ENCODE data around the gene PLXNA1. TPM values are rescaled to one million over a fixed set of nuclear protein-coding genes. Genes with fewer than 3 reads are reported as not detected.

Gene PLXNA1
- total RNA-seq, 4 donors from 2014 or later: 20.8 to 56.7 (median 27.7) TPM

- WGBS, 2 donors (ENCODE audit: low coverage in 1 of 2): 97% methylated on average over 14 of the region's 14 CpGs; no CpG with 5 or more reads in 1 of the 2 donors
- H3K27ac ChIP-seq: no peak overlapping the region
- no peak overlapping the region for H3K4me3 ChIP-seq
- no peaks in the 10 kb centered on the region for H3K36me3 ChIP-seq
- TF ChIP-seq POLR2A (IDR thresholded peaks at IDR 0.05): no peak
- TF ChIP-seq POLR2AphosphoS5 (IDR thresholded peaks at IDR 0.05): no peak
- TF ChIP-seq, protein P1, sequence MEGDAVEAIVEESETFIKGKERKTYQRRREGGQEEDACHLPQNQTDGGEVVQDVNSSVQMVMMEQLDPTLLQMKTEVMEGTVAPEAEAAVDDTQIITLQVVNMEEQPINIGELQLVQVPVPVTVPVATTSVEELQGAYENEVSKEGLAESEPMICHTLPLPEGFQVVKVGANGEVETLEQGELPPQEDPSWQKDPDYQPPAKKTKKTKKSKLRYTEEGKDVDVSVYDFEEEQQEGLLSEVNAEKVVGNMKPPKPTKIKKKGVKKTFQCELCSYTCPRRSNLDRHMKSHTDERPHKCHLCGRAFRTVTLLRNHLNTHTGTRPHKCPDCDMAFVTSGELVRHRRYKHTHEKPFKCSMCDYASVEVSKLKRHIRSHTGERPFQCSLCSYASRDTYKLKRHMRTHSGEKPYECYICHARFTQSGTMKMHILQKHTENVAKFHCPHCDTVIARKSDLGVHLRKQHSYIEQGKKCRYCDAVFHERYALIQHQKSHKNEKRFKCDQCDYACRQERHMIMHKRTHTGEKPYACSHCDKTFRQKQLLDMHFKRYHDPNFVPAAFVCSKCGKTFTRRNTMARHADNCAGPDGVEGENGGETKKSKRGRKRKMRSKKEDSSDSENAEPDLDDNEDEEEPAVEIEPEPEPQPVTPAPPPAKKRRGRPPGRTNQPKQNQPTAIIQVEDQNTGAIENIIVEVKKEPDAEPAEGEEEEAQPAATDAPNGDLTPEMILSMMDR (IDR thresholded peaks at IDR 0.05): no peak
- TF ChIP-seq EP300 (IDR thresholded peaks at IDR 0.05; ENCODE audit: low read depth): no peak
- H3K27me3 ChIP-seq: no peaks in the 10 kb centered on the region
- H3K9me3 ChIP-seq: no peaks in the 10 kb centered on the region
- H3K4me1 ChIP-seq: peaks cover 0 to 10% (median 0%) of the 10 kb centered on the region in 4 donors
- intact Hi-C loops (cut with DNase I; ENCODE audit: low total_unique reads): no loop called here
- no peak for DNase-seq
- in situ Hi-C loops (cut with MboI; ENCODE audit: low pct_ligation_motif_present in 1 of 4, low pct_unique_long_range_greater_than_20kb in 1 of 4, low sequenced_read_pairs in 3 of 4): no loop called here
Measured at GRCh38 chr3:126957776-126958637, 24.9 kb upstream of the PLXNA1 start.

GRCh38 chr3:126958638-126959085 lies 24.3 kb upstream of the PLXNA1 start:
- 83 to 85% methylated on average over 1 to 10 of the region's 10 CpGs for WGBS, 2 donors (ENCODE audit: low coverage in 1 of 2)
- intact Hi-C loops (cut with DNase I; ENCODE audit: low total_unique reads): no loop called here
- no peak overlapping the region for H3K27ac ChIP-seq
- no peaks in the 10 kb centered on the region for H3K36me3 ChIP-seq
- DNase-seq: no peak
- H3K4me3 ChIP-seq: no peak overlapping the region
- in situ Hi-C loops (cut with MboI; ENCODE audit: low pct_ligation_motif_present in 1 of 4, low pct_unique_long_range_greater_than_20kb in 1 of 4, low sequenced_read_pairs in 3 of 4): no loop called here
- peaks cover 0 to 10% (median 0%) of the 10 kb centered on the region in 4 donors for H3K4me1 ChIP-seq
- TF ChIP-seq POLR2AphosphoS5 (IDR thresholded peaks at IDR 0.05) (no peak), POLR2A (IDR thresholded peaks at IDR 0.05) (no peak), EP300 (IDR thresholded peaks at IDR 0.05; ENCODE audit: low read depth) (no peak)
- TF ChIP-seq, protein P1 (IDR thresholded peaks at IDR 0.05): no peak
- H3K9me3 ChIP-seq: no peaks in the 10 kb centered on the region
- no peaks in the 10 kb centered on the region for H3K27me3 ChIP-seq

DNA sequence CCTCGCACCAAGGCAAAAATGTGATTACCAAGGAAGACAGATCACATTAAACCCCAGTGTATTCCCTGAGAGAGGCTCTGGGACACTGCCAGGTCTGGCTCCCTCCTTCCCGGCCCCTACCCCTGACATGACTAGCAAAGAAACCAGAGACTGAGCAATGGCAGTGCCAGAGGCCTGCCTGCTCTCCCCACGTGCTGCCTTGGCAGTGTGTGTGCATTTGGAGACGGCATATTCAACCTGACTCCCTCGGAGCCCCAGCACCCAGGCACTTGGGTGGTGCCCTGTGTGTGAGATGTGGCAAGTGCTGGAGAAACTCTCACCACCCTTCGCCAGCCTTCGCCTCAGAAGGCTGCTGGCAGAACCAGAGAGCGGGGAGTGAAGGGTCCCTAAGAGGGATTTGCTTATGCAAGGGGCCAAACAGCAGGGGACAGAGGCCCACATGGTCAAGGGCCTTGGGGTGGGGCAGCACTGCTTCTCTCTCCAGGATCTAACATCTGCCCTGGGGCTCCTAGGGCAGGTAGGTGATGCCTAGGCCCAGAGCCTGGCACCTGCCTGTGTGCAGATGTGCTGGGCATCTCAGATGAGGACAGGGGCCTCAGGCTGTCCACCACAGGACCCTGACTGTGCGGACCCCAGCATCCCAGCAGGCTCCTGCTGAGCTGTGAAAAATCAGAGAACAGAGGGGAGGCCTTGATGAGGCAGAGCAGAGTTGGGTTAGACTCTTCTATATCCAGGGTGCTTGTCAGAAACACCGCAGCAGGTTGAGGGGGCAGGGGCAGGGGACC lies 23.6 kb upstream of the PLXNA1 start:
- Histone ChIP-seq H3K9me3 (no peaks in the 10 kb centered on the region), H3K4me3 (no peak overlapping the region), H3K36me3 (no peaks in the 10 kb centered on the region), H3K4me1 (peaks cover 0 to 10% (median 0%) of the 10 kb centered on the region in 4 donors), H3K27me3 (no peaks in the 10 kb centered on the region), H3K27ac (no peak overlapping the region)
- intact Hi-C loops (cut with DNase I; ENCODE audit: low total_unique reads): no loop called here
- in situ Hi-C loops (cut with MboI; ENCODE audit: low pct_ligation_motif_present in 1 of 4, low pct_unique_long_range_greater_than_20kb in 1 of 4, low sequenced_read_pairs in 3 of 4): no loop called here
- 78% methylated on average over 10 of the region's 10 CpGs; no CpG with 5 or more reads in 1 of the 2 donors for WGBS, 2 donors (ENCODE audit: low coverage in 1 of 2)
- no peak for DNase-seq
- no peak for TF ChIP-seq EP300 (IDR thresholded peaks at IDR 0.05; ENCODE audit: low read depth)
- TF ChIP-seq POLR2AphosphoS5 (IDR thresholded peaks at IDR 0.05): no peak

- in situ Hi-C loops (cut with MboI; ENCODE audit: low pct_ligation_motif_present in 1 of 4, low pct_unique_long_range_greater_than_20kb in 1 of 4, low sequenced_read_pairs in 3 of 4): no loop called here
- 77% methylated on average over 17 of the region's 17 CpGs; no CpG with 5 or more reads in 1 of the 2 donors for WGBS, 2 donors (ENCODE audit: low coverage in 1 of 2)
- peaks cover 0 to 10% (median 0%) of the 10 kb centered on the region in 4 donors for H3K4me1 ChIP-seq
- no peak overlapping the region for H3K27ac ChIP-seq
- no peaks in the 10 kb centered on the region for H3K27me3 ChIP-seq
- H3K36me3 ChIP-seq: no peaks in the 10 kb centered on the region
- no peak for DNase-seq
- TF ChIP-seq POLR2A (IDR thresholded peaks at IDR 0.05): no peak
- TF ChIP-seq EP300 (IDR thresholded peaks at IDR 0.05; ENCODE audit: low read depth): no peak
- TF ChIP-seq, protein P1 (IDR thresholded peaks at IDR 0.05): no peak
- TF ChIP-seq POLR2AphosphoS5 (IDR thresholded peaks at IDR 0.05): no peak
- no peak overlapping the region for H3K4me3 ChIP-seq
- no peaks in the 10 kb centered on the region for H3K9me3 ChIP-seq
- intact Hi-C loops (cut with DNase I; ENCODE audit: low total_unique reads): no loop called here
Measured at GRCh38 chr3:126959921-126960603, 22.9 kb upstream of the PLXNA1 start.

Data from transverse colon (tissue), 4 donors.